GM21367 (cell line): ENCODE measurements around the gene CDPF1.
"Not testable (repeated sequence)": the region's sequence is repeated elsewhere in the genome, so short reads cannot be mapped to it uniquely, and the experiment has no call there.

Experiments used
- ATAC-seq: cut with Tn5 transposase; IDR thresholded peaks from one replicate; pipeline ENCODE4 v1.9.1; 2021; ENCODE audit not compliant: unreplicated experiment

CDPF1 gene

GRCh38 chr22:46226577-46226976, 23.5 kb downstream of the CDPF1 start:
- no peak for ATAC-seq

- ATAC-seq = no peak
Measured at GRCh38 chr22:46225631-46226030, 24.5 kb downstream of the CDPF1 start.

- no peak for ATAC-seq
Measured at GRCh38 chr22:46224898-46225290, 25.2 kb downstream of the CDPF1 start.

GRCh38 chr22:46224044-46224897, 25.8 kb downstream of the CDPF1 start:
- ATAC-seq = no peak

- no peak for ATAC-seq
Measured at GRCh38 chr22:46220921-46221320, 29.2 kb downstream of the CDPF1 start.

- no peak for ATAC-seq
Measured at GRCh38 chr22:46219636-46220035, 30.5 kb downstream of the CDPF1 start.

- no peak for ATAC-seq
Measured at GRCh38 chr22:46214616-46215015, 35.5 kb downstream of the CDPF1 start.

- ATAC-seq = no peak
Measured at GRCh38 chr22:46214149-46214548, 35.9 kb downstream of the CDPF1 start.

- no peak for ATAC-seq
Measured at GRCh38 chr22:46213052-46213451, 37.0 kb downstream of the CDPF1 start.

- no peak for ATAC-seq
Measured at GRCh38 chr22:46212195-46212594, 37.9 kb downstream of the CDPF1 start.

- no peak for ATAC-seq
Measured at GRCh38 chr22:46209262-46209661, 40.8 kb downstream of the CDPF1 start.

GRCh38 chr22:46203601-46203980, 46.5 kb downstream of the CDPF1 start:
- ATAC-seq = no peak

- no peak for ATAC-seq
Measured at GRCh38 chr22:46202897-46203600, 47.0 kb downstream of the CDPF1 start.

- no peak for ATAC-seq
Measured at GRCh38 chr22:46201059-46201757, 48.9 kb downstream of the CDPF1 start.

- ATAC-seq = not testable (repeated sequence)
Measured at GRCh38 chr22:46198806-46199205, 51.3 kb downstream of the CDPF1 start.

GRCh38 chr22:46198274-46198673, 51.8 kb downstream of the CDPF1 start:
- ATAC-seq = no peak

- ATAC-seq = no peak
Measured at GRCh38 chr22:46196278-46196677, 53.8 kb downstream of the CDPF1 start.

- ATAC-seq = no peak
Measured at GRCh38 chr22:46195487-46196165, 54.5 kb downstream of the CDPF1 start.
